ENCODE measurements around the gene BRAF. TPM values are rescaled to one million over a fixed set of nuclear protein-coding genes. Genes with fewer than 3 reads are reported as not detected.

The BRAF gene
- total RNA-seq, 4 donors from 2014 or later, result 35.7 to 60.0 (median 40.7) TPM

DNA sequence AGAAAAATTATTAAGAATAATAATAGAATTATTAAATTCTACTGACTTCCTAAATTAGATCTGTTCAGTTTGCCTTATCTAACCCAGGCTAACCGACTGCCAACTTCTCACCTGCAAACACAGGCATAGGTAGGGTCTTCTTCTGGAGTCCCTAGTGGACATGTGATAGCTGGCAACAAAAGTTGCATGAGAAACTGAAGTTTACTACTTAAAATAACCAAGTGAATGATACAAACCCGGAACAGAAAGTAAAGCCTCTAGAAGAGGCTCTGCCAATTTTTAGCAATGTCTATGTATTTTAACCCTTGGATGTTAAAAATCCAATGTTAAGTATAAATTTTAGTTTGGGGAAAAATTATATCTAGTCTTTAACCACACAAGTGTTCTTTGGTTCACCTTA is 190.6 kb downstream of the BRAF start:
- TF ChIP-seq, protein P1, sequence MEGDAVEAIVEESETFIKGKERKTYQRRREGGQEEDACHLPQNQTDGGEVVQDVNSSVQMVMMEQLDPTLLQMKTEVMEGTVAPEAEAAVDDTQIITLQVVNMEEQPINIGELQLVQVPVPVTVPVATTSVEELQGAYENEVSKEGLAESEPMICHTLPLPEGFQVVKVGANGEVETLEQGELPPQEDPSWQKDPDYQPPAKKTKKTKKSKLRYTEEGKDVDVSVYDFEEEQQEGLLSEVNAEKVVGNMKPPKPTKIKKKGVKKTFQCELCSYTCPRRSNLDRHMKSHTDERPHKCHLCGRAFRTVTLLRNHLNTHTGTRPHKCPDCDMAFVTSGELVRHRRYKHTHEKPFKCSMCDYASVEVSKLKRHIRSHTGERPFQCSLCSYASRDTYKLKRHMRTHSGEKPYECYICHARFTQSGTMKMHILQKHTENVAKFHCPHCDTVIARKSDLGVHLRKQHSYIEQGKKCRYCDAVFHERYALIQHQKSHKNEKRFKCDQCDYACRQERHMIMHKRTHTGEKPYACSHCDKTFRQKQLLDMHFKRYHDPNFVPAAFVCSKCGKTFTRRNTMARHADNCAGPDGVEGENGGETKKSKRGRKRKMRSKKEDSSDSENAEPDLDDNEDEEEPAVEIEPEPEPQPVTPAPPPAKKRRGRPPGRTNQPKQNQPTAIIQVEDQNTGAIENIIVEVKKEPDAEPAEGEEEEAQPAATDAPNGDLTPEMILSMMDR (IDR thresholded peaks at IDR 0.05), result no peak
- DNase-seq (ENCODE audit: low spot score) (no peak), ATAC-seq (ENCODE audit: low FRiP score) (no peak)

GRCh38 chr7:140732416-140732815 is 192.3 kb downstream of the BRAF start:
- DNase-seq (ENCODE audit: low spot score) (no peak), ATAC-seq (ENCODE audit: low FRiP score) (no peak)
- TF ChIP-seq, protein P1 (IDR thresholded peaks at IDR 0.05), result no peak

DNA sequence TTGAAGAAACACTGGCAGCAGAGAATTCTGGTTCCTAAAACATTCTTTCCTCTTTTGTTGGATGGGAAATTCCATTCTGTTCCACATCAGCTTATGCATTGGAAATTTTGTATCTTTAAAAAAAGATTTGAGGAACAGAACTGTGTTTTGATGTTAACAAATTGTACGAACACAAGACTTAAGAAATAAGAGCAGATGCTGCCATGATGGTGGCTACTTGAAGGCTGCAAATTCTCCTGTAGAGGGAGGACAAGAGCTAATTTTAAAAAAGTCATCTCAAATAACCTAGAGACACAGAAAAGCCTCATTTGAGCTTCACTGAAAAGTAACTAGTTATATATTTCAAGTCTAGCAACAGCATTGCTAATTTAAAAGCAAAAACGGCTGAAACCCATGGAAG is 198.4 kb downstream of the BRAF start:
- DNase-seq (ENCODE audit: low spot score), result no peak
- TF ChIP-seq, protein P1 (IDR thresholded peaks at IDR 0.05), result no peak
- ATAC-seq (ENCODE audit: low FRiP score), result no peak

DNA sequence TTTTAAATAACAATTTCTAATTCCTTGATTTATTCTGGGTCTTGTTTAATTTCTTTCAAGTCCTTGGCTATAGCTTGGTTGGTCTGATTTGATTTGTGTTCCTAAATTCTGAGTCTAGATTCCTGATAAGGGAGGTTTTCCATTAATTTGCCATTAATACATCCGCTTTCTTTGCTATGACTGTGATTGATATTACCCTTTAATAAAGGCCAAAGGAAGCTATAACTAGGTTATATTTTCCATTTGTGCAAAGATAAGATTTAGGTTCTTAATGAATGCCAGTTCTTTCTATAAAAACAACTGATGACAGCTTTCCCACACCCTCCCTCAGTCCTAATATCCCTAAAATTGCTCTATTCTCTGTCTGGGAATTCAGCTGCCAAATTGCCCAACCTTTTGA is 200.0 kb downstream of the BRAF start:
- TF ChIP-seq, protein P1 (IDR thresholded peaks at IDR 0.05), result no peak
- DNase-seq (ENCODE audit: low spot score) (no peak), ATAC-seq (ENCODE audit: low FRiP score) (no peak)

DNA sequence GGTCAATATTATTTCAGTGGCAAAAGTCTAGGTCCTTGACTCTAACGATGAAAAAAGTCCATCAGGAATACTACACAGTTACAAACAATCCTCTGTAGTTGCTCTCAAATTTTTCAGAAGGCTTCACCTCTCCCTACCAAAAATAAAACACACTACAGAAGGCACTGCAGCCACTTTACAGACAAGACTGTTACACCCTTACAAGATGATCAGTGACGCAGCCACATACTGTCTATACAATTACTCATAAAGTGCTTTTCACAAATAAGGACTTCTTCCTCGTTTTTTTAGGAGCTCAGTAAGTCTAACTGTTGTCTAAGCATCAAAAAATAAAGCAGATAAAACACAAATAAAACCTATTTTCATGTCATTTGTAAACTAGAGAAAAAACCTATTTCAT is 201.2 kb downstream of the BRAF start:
- TF ChIP-seq, protein P1 (IDR thresholded peaks at IDR 0.05), result no peak
- ATAC-seq (ENCODE audit: low FRiP score) (no peak), DNase-seq (ENCODE audit: low spot score) (no peak)

DNA sequence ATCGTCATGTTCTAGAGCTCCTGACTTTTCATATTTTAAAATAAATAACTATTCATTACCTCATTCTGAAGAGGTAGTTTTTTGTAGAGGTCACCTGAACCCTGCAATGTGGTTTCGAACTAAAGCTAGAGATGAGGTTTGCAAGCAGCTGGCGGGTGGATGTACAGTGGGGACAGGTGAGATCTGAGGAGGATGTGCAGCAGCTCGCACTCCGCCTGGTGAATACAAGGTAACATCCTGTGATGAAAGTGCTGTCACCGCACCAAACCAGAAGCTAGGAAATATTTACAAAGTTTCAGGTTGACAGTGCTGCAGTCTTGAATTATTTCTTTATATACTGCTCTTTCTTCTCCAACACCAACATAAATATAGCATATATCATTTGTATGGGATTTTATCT is 201.7 kb downstream of the BRAF start:
- no peak for DNase-seq (ENCODE audit: low spot score)
- TF ChIP-seq, protein P1 (IDR thresholded peaks at IDR 0.05), result no peak
- no peak for ATAC-seq (ENCODE audit: low FRiP score)

DNA sequence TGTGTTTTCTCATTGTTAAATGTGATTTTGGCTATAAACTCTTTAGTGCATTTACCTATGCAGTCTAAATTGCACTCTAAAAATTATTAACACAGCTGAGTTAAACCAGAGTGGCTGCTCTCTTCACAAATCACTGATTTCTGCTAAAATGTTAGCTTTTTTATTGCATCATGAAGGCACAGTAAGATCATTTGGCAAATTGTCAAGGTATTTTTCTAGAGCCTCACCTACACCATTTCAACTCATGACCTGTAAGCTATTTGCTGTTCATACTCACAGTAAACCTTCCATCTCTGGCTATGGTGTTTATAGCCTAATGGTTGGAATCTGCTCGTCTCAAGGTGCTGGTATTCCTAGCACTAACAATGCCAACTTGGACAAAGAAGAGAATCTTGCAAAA is 202.5 kb downstream of the BRAF start:
- ATAC-seq (ENCODE audit: low FRiP score) (no peak), DNase-seq (ENCODE audit: low spot score) (no peak)
- TF ChIP-seq, protein P1 (IDR thresholded peaks at IDR 0.05), result no peak
